GM12878 (cell line): Measurements from ENCODE around the gene RHOB. TPM values are rescaled to one million over a fixed set of nuclear protein-coding genes. Genes with fewer than 3 reads are reported as not detected.

Experiments used
- ATAC-seq: fragments of 200-7000 bp; cut with Tn5 transposase; 3 replicates; pipeline ENCODE4 v1.9.1; 2020; ENCODE audit warnings: mild to moderate bottlenecking, moderate library complexity
- BruUV-seq: library from RNA; stranded (reverse); fragments of 400-500 nt; replicated peaks from 2 replicates; lab custom pipeline; 2021; lab: Mats Ljungman, UMichigan
- CTCF ChIA-PET: fragments of 300-600 bp; sonication (Branson Sonifier 250); formaldehyde crosslinking; extraction: SDS; loops from one replicate; lab custom pipeline; 2021; ENCODE audit warnings: inconsistent platforms; lab: Yijun Ruan, JAX
- POLR2A ChIA-PET: fragments of 350-600 bp; formaldehyde crosslinking; extraction: SDS; loops from one replicate; lab custom pipeline; 2021; ENCODE audit warnings: inconsistent platforms; lab: Charles Lee
- RAD21 ChIA-PET: fragments of 300-600 bp; sonication (Branson Sonifier 250); formaldehyde crosslinking; loops from one replicate; lab custom pipeline; 2023; ENCODE audit warnings: antibody characterized with exemption; ENCODE audit not compliant: unreplicated experiment; lab: Charles Lee
- SMC1A ChIA-PET: fragments of 300-600 bp; sonication (Branson Sonifier 250); formaldehyde crosslinking; loops from one replicate; lab custom pipeline; 2023; ENCODE audit not compliant: unreplicated experiment, uncharacterized antibody; lab: Charles Lee
- DNase-seq: peaks from one replicate; pipeline ENCODE4 v3.0.0-alpha.2; 2011; ENCODE audit warnings: low read depth, low spot score
- FAIRE-seq: peaks from 3 replicates; lab custom pipeline; 2011; peaks lifted over from hg19 to GRCh38; lab: Jason Lieb, UNC
- H2AFZ ChIP-seq: 2 replicates; pipeline ENCODE4 v1.6.0; 2011; ENCODE audit warnings: low read depth, low read length, control low read depth; ENCODE audit not compliant: control insufficient read depth
- H3K27ac ChIP-seq: 2 replicates; pipeline ENCODE4 v1.5.1; 2011; ENCODE audit warnings: control low read depth; ENCODE audit not compliant: control insufficient read depth, insufficient read depth
- H3K27me3 ChIP-seq, 2 experiments: replicated peaks in 1 of 2; 2 replicates each; pipeline versions ENCODE4 v1.6.0 to v1.6.1; 2011; ENCODE audit warnings: low read length in 1 of 2; ENCODE audit not compliant: control insufficient read depth in 2 of 2, insufficient read depth in 2 of 2
- H3K36me3 ChIP-seq, 2 experiments: 2 replicates each; pipeline ENCODE4 v1.5.1; 2011; ENCODE audit warnings: low read length in 1 of 2; ENCODE audit not compliant: control insufficient read depth in 2 of 2, insufficient read depth in 2 of 2
- H3K4me1 ChIP-seq: 2 replicates; pipeline ENCODE4 v1.6.1; 2011; ENCODE audit warnings: mild to moderate bottlenecking, low read length, moderate library complexity, mixed read lengths; ENCODE audit not compliant: control insufficient read depth, insufficient read depth
- H3K4me2 ChIP-seq: 2 replicates; pipeline ENCODE4 v1.6.0; 2011; ENCODE audit warnings: control low read depth; ENCODE audit not compliant: control insufficient read depth, insufficient read depth
- H3K4me3 ChIP-seq: fragments of 200-600 bp; sonication (generic); 2 replicates; pipeline ENCODE4 v1.5.1; 2016
- H3K79me2 ChIP-seq: 2 replicates; pipeline ENCODE4 v1.6.0; 2011; ENCODE audit warnings: low read length; ENCODE audit not compliant: control insufficient read depth, insufficient read depth
- H3K9ac ChIP-seq: 2 replicates; pipeline ENCODE4 v1.8.0; 2011; ENCODE audit warnings: low read length, control low read depth, mixed read lengths; ENCODE audit not compliant: control insufficient read depth, insufficient read depth
- H3K9me3 ChIP-seq: replicated peaks from 3 replicates; pipeline ENCODE4 v1.5.1; 2011; ENCODE audit warnings: mild to moderate bottlenecking, low read length; ENCODE audit not compliant: control insufficient read depth, insufficient read depth
- H4K20me1 ChIP-seq: 2 replicates; pipeline ENCODE4 v1.6.0; 2011; ENCODE audit not compliant: control insufficient read depth, insufficient read depth
- BMI1 ChIP-seq: fragments of 450-650 bp; IDR thresholded peaks from 2 replicates; pipeline ENCODE4 v1.6.1; 2016; ENCODE audit warnings: mild to moderate bottlenecking, moderate library complexity, borderline replicate concordance
- CHD1 ChIP-seq: IDR thresholded peaks from 2 replicates; pipeline ENCODE4 v1.6.1; 2012; ENCODE audit warnings: low read depth, low read length, improper control_type of control experiment
- FOS ChIP-seq: IDR thresholded peaks from 3 replicates; pipeline ENCODE4 v1.6.1; 2011; ENCODE audit warnings: borderline replicate concordance; ENCODE audit not compliant: insufficient read length; ENCODE audit errors: extremely low read depth
- HDGF ChIP-seq: fragments of 450-650 bp; IDR thresholded peaks from 2 replicates; pipeline ENCODE4 v1.6.1; 2016; ENCODE audit warnings: antibody characterized with exemption
- KAT2A ChIP-seq: conservative IDR thresholded peaks from 2 replicates; pipeline ENCODE4 v1.6.1; 2011; ENCODE audit warnings: low read depth, low read length; ENCODE audit not compliant: control insufficient read depth
- POLR2AphosphoS5 ChIP-seq: IDR thresholded peaks from 2 replicates; pipeline ENCODE4 v1.6.1; 2011; ENCODE audit warnings: mild to moderate bottlenecking, low read length, inconsistent platforms
- SREBF2 ChIP-seq: IDR thresholded peaks from 2 replicates; pipeline ENCODE4 v1.6.1; 2012; ENCODE audit warnings: mild to moderate bottlenecking, low read length
- TARDBP ChIP-seq: IDR thresholded peaks from 2 replicates; pipeline ENCODE4 v1.6.1; 2016; ENCODE audit warnings: borderline replicate concordance
- ZNF207 ChIP-seq: fragments of 450-650 bp; IDR thresholded peaks from 2 replicates; pipeline ENCODE4 v1.6.1; 2014; ENCODE audit warnings: antibody characterized with exemption, mild to moderate bottlenecking, borderline replicate concordance
- ZZZ3 ChIP-seq: IDR thresholded peaks from 2 replicates; pipeline ENCODE4 v1.6.1; 2011; ENCODE audit warnings: low read depth; ENCODE audit not compliant: control insufficient read depth, insufficient read length
- WGBS: methylation state at CpG from one replicate; pipeline ENCODE4 v1.1.6; 2016; ENCODE audit warnings: low lambda C conversion rate; ENCODE audit not compliant: insufficient replicate concordance, insufficient coverage; ENCODE audit errors: missing lambda C conversion rate; 5-methylcytosine and 5-hydroxymethylcytosine counted together
- in situ Hi-C: fragments of 300-500 bp; cut with MboI; formaldehyde crosslinking; loops from 9 replicates; pipeline ENCODE4 v1.14.3; 2018; ENCODE audit warnings: mixed read lengths
- intact Hi-C: fragments of 100-400 bp; cut with micrococcal nuclease; formaldehyde crosslinking; loops from one replicate; pipeline ENCODE4 v1.14.2; 2022; ENCODE audit not compliant: unreplicated experiment
- polyA plus RNA-seq, 11 experiments: library from polyadenylated mRNA; depleted of rRNA in 4 of 11; unstranded in 6 of 11; stranded (reverse) in 5 of 11; fragments of >200 nt; fragmentation: Nextera tagmentation in 4 of 11; fragmentation: Illumina TruSeq in 1 of 11; extraction: Ambion mirVana in 4 of 11; extraction: Trizol in 1 of 11; gene quantifications; 1 replicate in 1 of 11; 2 replicates in 10 of 11; pipeline versions ENCODE4 v1.2.1 to v1.2.3, GENCODE V29; 2011 to 2016; ENCODE audit warnings: inconsistent platforms in 2 of 11, missing spikeins in 2 of 11, low read depth in 1 of 11
- total RNA-seq, 4 experiments: library from RNA; depleted of rRNA in 3 of 4; stranded (reverse); fragments of >200 nt in 3 of 4; fragmentation: Illumina TruSeq in 1 of 4; extraction: Trizol in 1 of 4; gene quantifications; 2 replicates each; pipeline versions ENCODE4 v1.2.1 to v1.2.3, GENCODE V29; 2013 to 2021
- TF ChIP-seq, protein P1 (sequence below): IDR thresholded peaks from 2 replicates; pipeline ENCODE4 v1.6.1; 2011; ENCODE audit warnings: borderline replicate concordance, low read depth, mild to moderate bottlenecking, moderate library complexity, mixed read lengths, low read length; ENCODE audit not compliant: insufficient read depth; ENCODE audit errors: extremely low read length
- TF ChIP-seq, protein P2 (sequence below): fragments of 450-650 bp; IDR thresholded peaks from 2 replicates; pipeline ENCODE4 v1.6.1; 2016; ENCODE audit warnings: mild to moderate bottlenecking
- TF ChIP-seq, protein P3 (sequence below): fragments of 450-650 bp; formaldehyde crosslinking; IDR thresholded peaks from 2 replicates; pipeline ENCODE4 v1.4.0; 2020; ENCODE audit warnings: mild to moderate bottlenecking, moderate library complexity
- TF ChIP-seq, protein P4 (sequence below): IDR thresholded peaks from 2 replicates; pipeline ENCODE4 v1.6.1; 2011; ENCODE audit warnings: mild to moderate bottlenecking, low read depth, low read length, moderate library complexity; ENCODE audit not compliant: insufficient replicate concordance

Gene RHOB
- total and polyA plus RNA-seq, 10 of the 15 experiments (the other 5 are each of a cell fraction or from before 2014, with no cell fraction given): 0.03 to 4.5 (median 1.2) TPM

DNA sequence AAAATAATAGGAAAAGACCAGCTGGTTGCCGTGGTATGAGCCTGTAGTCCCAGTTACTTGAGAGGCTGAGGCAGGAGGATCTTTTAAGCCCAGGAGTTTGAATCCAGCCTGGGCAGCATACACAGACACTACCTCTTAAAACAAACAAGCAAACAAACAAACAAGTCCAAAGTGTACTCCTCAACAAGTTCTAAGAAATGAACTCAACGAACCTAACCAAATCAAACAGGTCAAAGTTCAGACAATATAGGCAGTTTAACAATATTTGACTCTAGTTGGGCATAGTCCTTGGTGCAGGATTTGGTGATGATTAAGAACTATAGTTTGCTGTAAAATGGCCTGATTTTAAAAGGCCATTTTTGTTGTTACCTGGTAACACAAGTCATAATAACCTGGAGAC is 41.9 kb upstream of the RHOB start:
- Histone ChIP-seq H2AFZ (no peak overlapping the region), H4K20me1 (no peaks in the 10 kb centered on the region), H3K27ac (no peak overlapping the region), H3K4me1 (no peaks in the 10 kb centered on the region), H3K9me3 (peaks cover 5% of the 10 kb centered on the region; the same call in 2 of the 3 replicates), H3K36me3 (no peaks in the 10 kb centered on the region), H3K4me2 (no peak overlapping the region), H3K9ac (no peak overlapping the region), H3K27me3 (no peaks in the 10 kb centered on the region), H3K4me3 (no peak overlapping the region), H3K79me2 (no peaks in the 10 kb centered on the region)
- no peak for ATAC-seq
- no peak for DNase-seq
- no peak for TF ChIP-seq HDGF
- TF ChIP-seq KAT2A: no peak
- TF ChIP-seq SREBF2: no peak
- no peak for TF ChIP-seq TARDBP
- TF ChIP-seq FOS: no peak
- TF ChIP-seq CHD1: no peak
- TF ChIP-seq, protein P1, sequence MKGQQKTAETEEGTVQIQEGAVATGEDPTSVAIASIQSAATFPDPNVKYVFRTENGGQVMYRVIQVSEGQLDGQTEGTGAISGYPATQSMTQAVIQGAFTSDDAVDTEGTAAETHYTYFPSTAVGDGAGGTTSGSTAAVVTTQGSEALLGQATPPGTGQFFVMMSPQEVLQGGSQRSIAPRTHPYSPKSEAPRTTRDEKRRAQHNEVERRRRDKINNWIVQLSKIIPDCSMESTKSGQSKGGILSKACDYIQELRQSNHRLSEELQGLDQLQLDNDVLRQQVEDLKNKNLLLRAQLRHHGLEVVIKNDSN: no peak
- no peak for TF ChIP-seq ZZZ3
- no peak for TF ChIP-seq ZNF207
- TF ChIP-seq, protein P2, sequence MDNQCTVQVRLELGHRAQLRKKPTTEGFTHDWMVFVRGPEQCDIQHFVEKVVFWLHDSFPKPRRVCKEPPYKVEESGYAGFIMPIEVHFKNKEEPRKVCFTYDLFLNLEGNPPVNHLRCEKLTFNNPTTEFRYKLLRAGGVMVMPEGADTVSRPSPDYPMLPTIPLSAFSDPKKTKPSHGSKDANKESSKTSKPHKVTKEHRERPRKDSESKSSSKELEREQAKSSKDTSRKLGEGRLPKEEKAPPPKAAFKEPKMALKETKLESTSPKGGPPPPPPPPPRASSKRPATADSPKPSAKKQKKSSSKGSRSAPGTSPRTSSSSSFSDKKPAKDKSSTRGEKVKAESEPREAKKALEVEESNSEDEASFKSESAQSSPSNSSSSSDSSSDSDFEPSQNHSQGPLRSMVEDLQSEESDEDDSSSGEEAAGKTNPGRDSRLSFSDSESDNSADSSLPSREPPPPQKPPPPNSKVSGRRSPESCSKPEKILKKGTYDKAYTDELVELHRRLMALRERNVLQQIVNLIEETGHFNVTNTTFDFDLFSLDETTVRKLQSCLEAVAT: no peak
- no peak for TF ChIP-seq BMI1
- no peak for TF ChIP-seq POLR2AphosphoS5
- TF ChIP-seq, protein P3, sequence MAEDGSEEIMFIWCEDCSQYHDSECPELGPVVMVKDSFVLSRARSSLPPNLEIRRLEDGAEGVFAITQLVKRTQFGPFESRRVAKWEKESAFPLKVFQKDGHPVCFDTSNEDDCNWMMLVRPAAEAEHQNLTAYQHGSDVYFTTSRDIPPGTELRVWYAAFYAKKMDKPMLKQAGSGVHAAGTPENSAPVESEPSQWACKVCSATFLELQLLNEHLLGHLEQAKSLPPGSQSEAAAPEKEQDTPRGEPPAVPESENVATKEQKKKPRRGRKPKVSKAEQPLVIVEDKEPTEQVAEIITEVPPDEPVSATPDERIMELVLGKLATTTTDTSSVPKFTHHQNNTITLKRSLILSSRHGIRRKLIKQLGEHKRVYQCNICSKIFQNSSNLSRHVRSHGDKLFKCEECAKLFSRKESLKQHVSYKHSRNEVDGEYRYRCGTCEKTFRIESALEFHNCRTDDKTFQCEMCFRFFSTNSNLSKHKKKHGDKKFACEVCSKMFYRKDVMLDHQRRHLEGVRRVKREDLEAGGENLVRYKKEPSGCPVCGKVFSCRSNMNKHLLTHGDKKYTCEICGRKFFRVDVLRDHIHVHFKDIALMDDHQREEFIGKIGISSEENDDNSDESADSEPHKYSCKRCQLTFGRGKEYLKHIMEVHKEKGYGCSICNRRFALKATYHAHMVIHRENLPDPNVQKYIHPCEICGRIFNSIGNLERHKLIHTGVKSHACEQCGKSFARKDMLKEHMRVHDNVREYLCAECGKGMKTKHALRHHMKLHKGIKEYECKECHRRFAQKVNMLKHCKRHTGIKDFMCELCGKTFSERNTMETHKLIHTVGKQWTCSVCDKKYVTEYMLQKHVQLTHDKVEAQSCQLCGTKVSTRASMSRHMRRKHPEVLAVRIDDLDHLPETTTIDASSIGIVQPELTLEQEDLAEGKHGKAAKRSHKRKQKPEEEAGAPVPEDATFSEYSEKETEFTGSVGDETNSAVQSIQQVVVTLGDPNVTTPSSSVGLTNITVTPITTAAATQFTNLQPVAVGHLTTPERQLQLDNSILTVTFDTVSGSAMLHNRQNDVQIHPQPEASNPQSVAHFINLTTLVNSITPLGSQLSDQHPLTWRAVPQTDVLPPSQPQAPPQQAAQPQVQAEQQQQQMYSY: no peak
- TF ChIP-seq, protein P4, sequence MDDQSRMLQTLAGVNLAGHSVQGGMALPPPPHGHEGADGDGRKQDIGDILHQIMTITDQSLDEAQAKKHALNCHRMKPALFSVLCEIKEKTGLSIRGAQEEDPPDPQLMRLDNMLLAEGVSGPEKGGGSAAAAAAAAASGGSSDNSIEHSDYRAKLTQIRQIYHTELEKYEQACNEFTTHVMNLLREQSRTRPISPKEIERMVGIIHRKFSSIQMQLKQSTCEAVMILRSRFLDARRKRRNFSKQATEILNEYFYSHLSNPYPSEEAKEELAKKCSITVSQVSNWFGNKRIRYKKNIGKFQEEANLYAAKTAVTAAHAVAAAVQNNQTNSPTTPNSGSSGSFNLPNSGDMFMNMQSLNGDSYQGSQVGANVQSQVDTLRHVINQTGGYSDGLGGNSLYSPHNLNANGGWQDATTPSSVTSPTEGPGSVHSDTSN: no peak
- in situ Hi-C loops: no loop called here
- RAD21 ChIA-PET: interaction anchor here (0.7 kb wide), 1 partner anchor 37 kb away, joined by 4 read pairs; no protein-coding TSS in a partner anchor
- POLR2A ChIA-PET: no interaction called here
- SMC1A ChIA-PET: interaction anchor here (0.8 to 1.6 kb wide), 3 partner anchors 18 to 194 kb away, joined by 3 to 4 read pairs (median 3); no protein-coding TSS in a partner anchor
- CTCF ChIA-PET: interaction anchor here (0.8 to 3.8 kb wide), 4 partner anchors 8 to 239 kb away, joined by 3 to 17 read pairs (median 5); no protein-coding TSS in a partner anchor
- FAIRE-seq: no peak
- intact Hi-C loops: no loop called here
- WGBS: 46% methylated on average over 2 of the region's 2 CpGs
- BruUV-seq: no TSS peak
